Stimulated activated CD8-positive, alpha-beta memory T cell treated with anti-CD3 and anti-CD28 coated beads, Interleukin-4, amount 100 ng/mL, for 4 hours (primary cell): ENCODE measurements around the gene DNAJB9.

Experiments
- DNase-seq, 2 donors: peaks; one replicate each; pipeline ENCODE4 v3.0.0-alpha.2; 2020; ENCODE audit warnings: low read depth in 2 of 2, low spot score in 1 of 2

DNAJB9 gene

DNA sequence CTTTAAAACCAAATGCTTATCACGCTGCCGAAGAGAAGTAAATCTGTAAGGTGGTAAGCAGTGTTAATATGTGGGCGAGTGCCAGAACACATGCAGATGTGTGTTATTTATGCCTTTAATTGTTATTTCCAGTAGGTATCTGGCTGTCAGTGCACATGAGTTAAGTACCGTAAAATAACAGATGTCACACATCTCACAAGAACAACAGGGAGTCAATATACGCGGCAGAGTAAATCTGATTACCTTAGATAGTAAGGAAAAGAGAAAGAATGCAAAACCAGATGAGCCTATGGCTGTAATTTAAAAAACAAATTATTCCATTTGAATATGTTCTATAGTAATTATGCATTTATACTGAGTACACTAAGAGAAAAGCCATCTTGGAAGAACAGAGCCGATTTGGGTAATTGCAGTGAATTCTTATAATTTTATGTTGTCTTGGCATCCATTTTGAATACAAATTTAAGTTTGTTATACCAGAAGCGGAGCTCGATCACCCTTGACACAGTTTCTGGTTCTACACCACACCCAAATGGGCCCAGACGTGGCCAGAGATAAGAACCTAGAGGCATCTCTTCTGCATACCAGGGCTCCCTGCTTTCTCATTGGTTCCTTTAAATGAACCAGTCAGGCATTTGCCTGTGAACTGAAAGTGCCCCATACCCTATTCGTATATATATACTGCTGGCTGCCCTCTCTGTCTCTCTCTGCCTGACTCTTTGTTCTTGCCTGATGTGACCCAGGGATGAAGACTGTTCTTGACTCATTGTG is 34.8 kb downstream of the DNAJB9 start:
- no peak for DNase-seq

DNA sequence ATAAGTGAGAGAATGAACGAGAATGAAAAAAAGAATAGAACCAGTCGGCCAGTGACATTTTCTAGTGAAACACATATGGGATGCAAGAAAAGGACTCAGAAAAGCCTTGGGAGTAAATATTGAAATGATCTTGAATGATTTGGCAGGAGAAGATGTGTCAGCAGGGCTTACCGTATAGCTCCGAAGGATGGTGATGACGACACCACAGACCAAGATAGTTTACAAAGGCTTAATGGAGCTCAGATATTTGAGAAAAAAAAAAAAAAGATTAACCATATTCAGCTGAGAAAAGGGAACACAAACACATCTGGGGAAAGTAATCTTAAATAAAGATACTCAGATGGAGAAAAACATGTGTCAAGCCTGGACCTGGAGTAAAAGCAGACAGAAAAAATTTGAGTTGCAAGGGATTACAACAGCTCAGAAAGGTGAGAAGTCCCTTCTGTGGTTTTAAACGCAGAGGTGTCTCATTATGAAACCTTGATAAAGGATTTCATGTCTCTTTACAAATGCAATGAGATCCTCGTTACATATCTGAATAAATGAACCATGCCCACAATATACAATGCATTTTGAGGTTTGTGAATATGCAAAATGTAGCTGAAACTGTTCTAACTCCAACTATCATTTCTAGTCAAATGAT is 36.0 kb downstream of the DNAJB9 start:
- no peak for DNase-seq

DNA sequence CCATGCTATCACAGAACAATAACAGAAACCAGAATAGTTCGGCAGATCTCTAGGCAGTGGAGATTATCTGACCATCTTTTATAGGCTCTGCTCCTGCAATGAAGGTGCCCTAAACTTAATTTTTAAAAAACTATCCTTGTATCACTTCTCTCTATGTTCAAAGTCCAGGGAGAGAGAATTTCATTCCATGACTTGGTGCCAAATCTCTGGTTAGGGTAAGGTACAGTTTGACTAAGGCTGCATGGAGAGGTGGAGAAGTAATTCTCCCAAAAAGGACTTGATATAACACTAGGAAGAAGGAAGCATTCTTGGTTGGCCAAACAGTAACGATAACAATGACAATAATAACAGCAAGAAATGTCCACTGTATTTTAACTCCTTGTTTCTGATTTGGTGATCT is 40.0 kb downstream of the DNAJB9 start:
- DNase-seq, result no peak

DNA sequence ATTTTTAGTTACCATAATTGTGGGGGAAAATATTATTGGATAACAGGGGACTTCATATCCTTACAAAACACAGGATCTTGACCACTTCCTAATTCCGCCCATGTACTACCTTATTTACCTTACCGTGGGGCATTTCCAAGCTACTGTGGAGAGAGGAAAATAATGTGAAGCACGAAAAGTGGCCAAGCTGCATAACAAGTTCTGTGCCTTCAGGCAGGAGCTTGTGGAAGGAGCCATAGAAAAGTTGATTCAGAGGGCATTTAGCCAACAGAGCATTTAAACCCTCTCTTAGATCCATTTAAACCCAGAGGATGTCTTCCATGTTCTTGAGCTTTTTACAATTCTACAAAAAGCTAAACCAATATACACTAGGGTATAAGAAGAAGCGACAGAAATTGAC is 41.6 kb downstream of the DNAJB9 start:
- no peak for DNase-seq

DNA sequence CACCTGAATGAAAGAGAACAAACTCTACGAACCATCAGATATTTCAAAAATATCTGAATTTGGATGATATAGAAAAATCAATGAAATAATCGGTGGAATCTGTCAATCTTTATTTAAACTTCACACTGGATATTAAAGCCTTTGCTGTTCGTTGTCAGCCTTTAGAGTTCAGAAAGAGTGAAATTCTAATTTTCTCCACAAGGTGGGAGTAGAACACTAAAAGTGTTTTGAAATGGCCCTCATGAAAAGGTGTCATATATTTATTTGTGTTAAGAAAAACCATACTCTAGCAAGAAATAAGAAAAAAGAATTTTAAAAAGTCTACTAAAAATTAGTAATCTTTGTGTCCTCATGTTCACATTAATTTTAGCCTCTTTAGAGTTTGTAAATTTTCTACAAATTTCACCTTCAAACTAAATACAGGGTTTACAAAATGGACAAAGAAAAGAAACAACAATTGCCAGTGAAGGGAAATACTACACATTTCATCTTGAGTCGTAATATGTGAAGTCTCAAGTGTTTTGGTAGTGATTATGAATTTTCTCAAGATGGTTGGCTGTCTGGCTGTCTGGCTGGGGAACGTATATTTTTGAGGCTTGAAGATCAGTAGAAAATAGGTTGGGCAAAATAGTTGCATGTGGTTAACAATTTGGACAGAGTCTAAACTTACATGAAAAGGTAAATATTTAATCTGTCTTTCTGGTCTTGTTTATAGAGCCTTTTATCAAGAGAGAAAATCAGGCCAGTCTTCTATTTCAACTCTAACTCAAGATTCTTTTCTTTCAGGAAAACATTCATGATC is 43.7 kb downstream of the DNAJB9 start:
- no peak for DNase-seq

DNA sequence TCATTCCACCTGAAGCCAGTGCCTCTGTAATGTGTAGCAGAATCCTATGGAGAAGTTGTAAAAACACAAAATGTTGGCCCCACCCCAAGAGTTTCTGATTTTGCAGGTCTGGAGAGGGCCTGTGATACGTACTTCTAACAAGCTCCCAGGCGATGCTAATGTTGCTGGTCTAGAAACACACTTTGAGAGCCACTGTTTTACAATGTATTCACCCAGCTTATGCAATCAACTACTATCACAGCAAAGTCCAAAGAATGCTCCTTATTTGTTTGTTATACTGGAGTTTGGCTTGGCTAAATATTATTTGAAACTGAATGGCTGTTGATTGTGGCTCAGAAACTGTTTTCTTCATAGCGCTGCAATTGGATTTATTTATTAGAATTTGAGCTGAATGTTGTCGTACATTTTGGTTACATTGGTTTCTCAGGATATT is 44.3 kb downstream of the DNAJB9 start:
- DNase-seq, result no peak

DNA sequence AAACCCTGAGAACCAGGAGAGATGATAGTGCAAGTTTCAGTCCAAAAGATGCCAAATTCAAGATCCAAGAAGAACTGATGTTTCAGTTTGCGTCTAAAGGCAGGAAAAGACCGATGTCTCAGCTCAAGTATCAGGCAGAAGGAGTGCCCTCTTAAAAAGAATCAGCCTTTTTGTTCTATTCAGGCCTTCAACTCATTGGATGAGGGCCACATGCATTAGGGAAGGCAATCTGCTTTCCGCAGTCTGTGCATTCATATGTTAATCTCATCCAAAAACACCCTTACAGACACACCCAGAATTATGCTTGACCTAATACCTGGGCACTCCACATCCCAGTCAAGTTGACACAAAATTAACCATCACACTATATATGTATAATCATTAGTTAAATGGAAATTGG is 45.2 kb downstream of the DNAJB9 start:
- no peak for DNase-seq

DNA sequence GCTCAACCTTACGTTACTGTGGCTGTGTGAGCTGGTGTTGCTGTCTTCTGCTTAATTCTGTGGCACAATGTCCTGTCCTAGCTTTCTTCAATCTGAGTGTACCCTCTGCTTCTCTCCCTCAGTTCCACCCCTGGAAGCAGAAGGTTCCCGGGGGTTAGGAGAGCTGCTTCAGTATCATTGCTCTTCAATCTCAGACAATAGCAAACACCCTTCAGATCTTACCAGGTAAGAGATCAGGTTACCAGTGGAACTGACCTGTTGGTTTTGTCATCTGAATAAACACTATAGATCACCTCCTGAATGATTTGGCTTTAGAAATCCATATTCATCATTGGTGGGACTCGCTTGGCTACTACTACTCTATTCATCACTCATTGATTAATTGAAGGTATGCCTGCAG is 48.4 kb downstream of the DNAJB9 start:
- DNase-seq, result no peak

DNA sequence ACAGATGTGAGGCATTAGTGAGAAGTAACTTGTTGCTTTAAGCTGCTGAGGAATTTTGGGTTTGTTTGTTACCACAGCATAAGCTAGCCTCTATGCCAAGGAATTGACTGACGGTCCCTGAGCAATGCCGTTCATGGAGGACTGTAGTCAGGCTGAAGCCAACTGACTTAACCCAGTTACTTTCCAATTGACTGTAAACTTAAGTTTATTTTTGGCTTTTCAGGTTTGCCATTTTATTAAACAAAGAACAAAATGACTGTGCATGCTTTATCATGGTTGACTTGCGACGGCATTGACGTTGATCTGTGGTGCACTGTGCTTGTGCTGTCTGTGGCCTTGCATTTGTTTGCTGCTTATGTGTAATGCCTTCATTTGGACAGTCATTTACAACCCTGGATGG is 53.5 kb downstream of the DNAJB9 start:
- DNase-seq, result no peak
